DND-41 (cell line): ENCODE data around the gene MYH14.

Source experiments
- ATAC-seq: fragments of 200-7000 bp; cut with Tn5 transposase; 3 replicates; pipeline ENCODE4 v1.9.1; 2021; ENCODE audit warnings: low read depth; ENCODE audit not compliant: insufficient read depth
- DNase-seq: peaks from one replicate; pipeline ENCODE4 v3.0.0-alpha.2; 2020
- H2AFZ ChIP-seq: 2 replicates; pipeline ENCODE4 v1.6.0; 2012; ENCODE audit warnings: low read depth, low read length
- H3K27ac ChIP-seq: 2 replicates; pipeline ENCODE4 v1.5.1; 2012; ENCODE audit warnings: low read length, inconsistent platforms
- H3K27me3 ChIP-seq: fragments of 200-600 bp; sonication (generic); 2 replicates; pipeline ENCODE4 v1.6.0; 2012; ENCODE audit warnings: low read length, mild to moderate bottlenecking, inconsistent platforms; ENCODE audit not compliant: insufficient read depth, poor library complexity
- H3K36me3 ChIP-seq: 2 replicates; pipeline ENCODE4 v1.5.1; 2012; ENCODE audit warnings: low read length, inconsistent platforms; ENCODE audit not compliant: insufficient read depth
- H3K4me1 ChIP-seq: 2 replicates; pipeline ENCODE4 v1.5.1; 2012; ENCODE audit warnings: mild to moderate bottlenecking, low read length; ENCODE audit not compliant: insufficient read depth
- H3K4me2 ChIP-seq: 2 replicates; pipeline ENCODE4 v1.6.0; 2012; ENCODE audit warnings: mild to moderate bottlenecking, moderate library complexity, low read length, inconsistent platforms; ENCODE audit not compliant: insufficient read depth
- H3K4me3 ChIP-seq, 2 experiments: fragments of 200-600 bp in 1 of 2; shearing (Covaris generic) in 1 of 2; 2 replicates each; pipeline ENCODE4 v1.5.1; 2012 to 2016; ENCODE audit warnings: inconsistent platforms in 2 of 2, low read length in 2 of 2, mild to moderate bottlenecking in 2 of 2, low read depth in 1 of 2, moderate library complexity in 1 of 2
- H3K79me2 ChIP-seq: 2 replicates; pipeline ENCODE4 v1.6.0; 2012; ENCODE audit warnings: low read length, inconsistent platforms; ENCODE audit not compliant: insufficient read depth
- H3K9ac ChIP-seq: 2 replicates; pipeline ENCODE4 v1.6.0; 2012; ENCODE audit warnings: low read depth, mild to moderate bottlenecking, inconsistent platforms, low read length, moderate library complexity
- H3K9me3 ChIP-seq: 2 replicates; pipeline ENCODE4 v1.5.1; 2012; ENCODE audit warnings: low read length, moderate library complexity, mild to moderate bottlenecking, inconsistent platforms; ENCODE audit not compliant: insufficient read depth, severe bottlenecking
- H4K20me1 ChIP-seq: 2 replicates; pipeline ENCODE4 v1.6.0; 2012; ENCODE audit warnings: low read length; ENCODE audit not compliant: insufficient read depth
- EZH2 ChIP-seq: IDR thresholded peaks from 3 replicates; pipeline ENCODE4 v1.6.1; 2012; ENCODE audit warnings: borderline replicate concordance, low read depth, mild to moderate bottlenecking, moderate library complexity, low read length, inconsistent platforms; ENCODE audit not compliant: severe bottlenecking
- TF ChIP-seq, protein P1 (sequence below): IDR thresholded peaks from 2 replicates; pipeline ENCODE4 v1.5.1; 2012; ENCODE audit warnings: borderline replicate concordance, low read length, moderate library complexity, mild to moderate bottlenecking; ENCODE audit not compliant: poor library complexity, severe bottlenecking; ENCODE audit errors: extremely low read depth

The MYH14 gene

DNA sequence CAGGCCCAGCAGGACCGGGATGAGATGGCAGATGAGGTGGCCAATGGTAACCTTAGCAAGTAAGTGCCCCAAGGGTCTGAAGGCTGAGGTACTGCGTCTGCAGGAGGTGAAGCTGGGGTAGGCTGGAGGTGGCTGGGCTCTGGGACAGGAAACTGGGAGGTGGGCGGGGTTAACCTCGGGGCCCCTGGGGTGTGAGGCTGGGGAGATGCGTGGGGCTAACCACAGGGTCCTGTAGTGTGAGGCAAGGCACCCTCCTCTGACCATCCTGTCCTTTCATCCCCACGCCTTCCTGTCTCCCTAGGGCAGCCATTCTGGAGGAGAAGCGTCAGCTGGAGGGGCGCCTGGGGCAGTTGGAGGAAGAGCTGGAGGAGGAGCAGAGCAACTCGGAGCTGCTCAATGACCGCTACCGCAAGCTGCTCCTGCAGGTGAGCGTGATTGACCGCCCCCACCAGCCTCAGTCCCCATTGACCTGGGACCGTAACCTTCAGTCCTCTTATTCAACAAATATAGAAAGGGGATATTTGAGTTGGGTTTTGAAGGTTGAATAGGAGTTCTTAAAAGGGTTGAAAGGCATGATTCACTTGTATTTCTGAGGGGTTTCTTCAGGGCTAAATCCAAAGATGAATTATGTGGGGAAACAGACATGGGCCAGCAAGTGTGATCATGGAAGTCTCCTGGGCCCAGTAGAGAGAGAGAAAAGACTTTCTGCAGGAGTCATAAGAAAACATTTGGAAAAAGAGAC, 90.0 kb downstream of the MYH14 start:
- Histone ChIP-seq H4K20me1 (no peaks in the 10 kb centered on the region), H2AFZ (no peak overlapping the region), H3K27ac (no peak overlapping the region), H3K4me3 (no peak overlapping the region), H3K4me1 (no peaks in the 10 kb centered on the region), H3K9ac (no peak overlapping the region), H3K36me3 (no peaks in the 10 kb centered on the region), H3K4me2 (no peak overlapping the region), H3K27me3 (no peaks in the 10 kb centered on the region), H3K9me3 (no peaks in the 10 kb centered on the region), H3K79me2 (no peaks in the 10 kb centered on the region)
- DNase-seq (no peak), ATAC-seq (no peak)
- TF ChIP-seq, protein P1, sequence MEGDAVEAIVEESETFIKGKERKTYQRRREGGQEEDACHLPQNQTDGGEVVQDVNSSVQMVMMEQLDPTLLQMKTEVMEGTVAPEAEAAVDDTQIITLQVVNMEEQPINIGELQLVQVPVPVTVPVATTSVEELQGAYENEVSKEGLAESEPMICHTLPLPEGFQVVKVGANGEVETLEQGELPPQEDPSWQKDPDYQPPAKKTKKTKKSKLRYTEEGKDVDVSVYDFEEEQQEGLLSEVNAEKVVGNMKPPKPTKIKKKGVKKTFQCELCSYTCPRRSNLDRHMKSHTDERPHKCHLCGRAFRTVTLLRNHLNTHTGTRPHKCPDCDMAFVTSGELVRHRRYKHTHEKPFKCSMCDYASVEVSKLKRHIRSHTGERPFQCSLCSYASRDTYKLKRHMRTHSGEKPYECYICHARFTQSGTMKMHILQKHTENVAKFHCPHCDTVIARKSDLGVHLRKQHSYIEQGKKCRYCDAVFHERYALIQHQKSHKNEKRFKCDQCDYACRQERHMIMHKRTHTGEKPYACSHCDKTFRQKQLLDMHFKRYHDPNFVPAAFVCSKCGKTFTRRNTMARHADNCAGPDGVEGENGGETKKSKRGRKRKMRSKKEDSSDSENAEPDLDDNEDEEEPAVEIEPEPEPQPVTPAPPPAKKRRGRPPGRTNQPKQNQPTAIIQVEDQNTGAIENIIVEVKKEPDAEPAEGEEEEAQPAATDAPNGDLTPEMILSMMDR = no peak
- no peak for TF ChIP-seq EZH2

DNA sequence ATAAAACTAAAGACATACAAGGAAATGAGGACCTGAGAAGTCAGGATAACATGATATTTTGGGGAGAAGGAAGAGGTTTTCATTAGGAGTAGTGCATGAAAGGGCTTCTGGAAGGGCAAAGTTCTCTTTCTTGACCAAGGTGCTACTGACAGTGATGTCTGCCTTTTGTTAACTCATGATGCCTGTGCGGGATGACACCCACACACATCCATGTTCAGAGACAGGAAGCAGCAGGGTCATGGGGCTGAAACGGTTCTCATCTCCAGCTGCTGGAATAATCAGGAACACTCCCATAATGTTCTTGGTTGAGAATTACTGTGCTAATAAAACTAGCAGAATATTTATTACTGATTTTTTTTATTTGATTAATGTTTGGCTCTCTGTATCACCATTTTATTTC, 96.6 kb downstream of the MYH14 start:
- Histone ChIP-seq H2AFZ (no peak overlapping the region), H3K4me1 (no peaks in the 10 kb centered on the region), H4K20me1 (no peaks in the 10 kb centered on the region), H3K79me2 (no peaks in the 10 kb centered on the region), H3K9ac (no peak overlapping the region), H3K9me3 (no peaks in the 10 kb centered on the region), H3K36me3 (no peaks in the 10 kb centered on the region), H3K4me3 (no peak overlapping the region), H3K27me3 (no peaks in the 10 kb centered on the region), H3K27ac (no peak overlapping the region), H3K4me2 (no peak overlapping the region)
- DNase-seq = no peak
- no peak for ATAC-seq
- TF ChIP-seq, protein P1 = no peak
- TF ChIP-seq EZH2 = no peak

DNA sequence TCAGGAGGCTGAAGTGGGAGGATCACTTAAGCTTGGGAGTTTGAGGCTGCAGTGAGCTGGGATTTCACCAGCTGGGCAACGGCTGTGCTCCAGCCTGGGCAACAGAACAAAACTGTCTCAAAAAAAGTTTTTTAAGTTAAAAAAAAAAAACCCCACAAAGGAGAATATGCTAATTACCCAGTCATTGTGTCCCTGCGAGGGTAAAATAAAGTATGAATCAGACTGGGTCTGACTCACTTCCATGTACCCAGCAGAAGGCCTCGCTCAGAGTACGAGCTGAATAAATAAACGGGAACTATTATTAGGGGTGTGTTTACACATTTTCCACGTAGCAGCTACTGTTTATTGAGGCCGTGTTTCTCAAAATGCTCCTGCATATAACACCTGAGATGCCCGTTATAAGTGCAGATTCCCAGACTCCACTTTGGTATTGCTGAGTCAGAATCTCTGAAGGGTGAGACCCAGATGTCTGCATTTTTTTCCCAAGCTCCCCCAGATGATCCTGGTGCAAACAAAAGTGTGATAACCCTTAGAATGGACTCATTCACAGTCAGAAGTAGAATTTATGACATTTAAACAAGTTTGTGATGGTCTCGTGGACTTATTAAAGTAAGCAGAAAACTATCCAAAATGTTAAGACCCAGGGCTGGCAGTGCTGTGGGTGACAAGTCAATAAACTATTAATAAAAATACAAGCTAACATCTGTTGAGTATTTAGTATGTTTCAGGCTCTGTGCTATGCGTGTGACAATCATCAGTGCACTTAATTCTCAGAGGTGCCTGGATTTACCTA, 97.6 kb downstream of the MYH14 start:
- Histone ChIP-seq H4K20me1 (no peaks in the 10 kb centered on the region), H3K79me2 (no peaks in the 10 kb centered on the region), H3K4me3 (no peak overlapping the region), H3K9ac (no peak overlapping the region), H3K36me3 (no peaks in the 10 kb centered on the region), H2AFZ (no peak overlapping the region), H3K27ac (no peak overlapping the region), H3K9me3 (no peaks in the 10 kb centered on the region), H3K4me2 (no peak overlapping the region), H3K27me3 (no peaks in the 10 kb centered on the region), H3K4me1 (no peaks in the 10 kb centered on the region)
- DNase-seq (no peak), ATAC-seq (no peak)
- no peak for TF ChIP-seq EZH2
- TF ChIP-seq, protein P1 = no peak
